Measurements from ENCODE around the gene CDT1.

- TF ChIP-seq CTCF (IDR thresholded peaks at IDR 0.05) = no peak
- no peak for TF ChIP-seq POLR2A (IDR thresholded peaks at IDR 0.05)
- no peak for TF ChIP-seq POLR2AphosphoS5 (IDR thresholded peaks at IDR 0.05)
Measured at GRCh38 chr16:88855176-88855575, 51.6 kb downstream of the CDT1 start.
